ENCODE measurements around the gene DAND5. TPM values are rescaled to one million over a fixed set of nuclear protein-coding genes. Genes with fewer than 3 reads are reported as not detected.

The DAND5 gene
- total and polyA plus RNA-seq, 9 of the 15 experiments (the other 6 are each of a cell fraction or from before 2014, with no cell fraction given): 0.22 to 0.83 (median 0.60) TPM

DNA sequence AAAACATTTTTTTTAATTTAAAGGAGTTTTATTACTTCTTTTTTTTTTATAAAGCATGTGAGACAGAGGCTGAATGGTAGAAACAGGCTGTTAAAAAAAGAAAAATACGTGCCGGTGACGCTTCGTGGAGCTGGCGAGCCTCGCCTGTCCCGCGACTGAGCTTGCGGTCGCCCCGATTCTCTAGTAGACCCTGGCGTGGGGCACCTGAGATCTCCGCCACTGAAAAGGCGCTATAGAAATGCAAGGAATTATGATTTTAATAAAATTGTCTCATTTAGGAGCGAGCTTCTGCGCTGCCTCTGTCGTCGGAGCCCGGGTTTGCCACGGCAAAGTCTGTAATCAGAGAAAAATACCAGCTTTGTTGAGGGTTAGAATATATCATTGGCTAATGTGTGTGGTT lies 44.3 kb downstream of the DAND5 start (continued):
- TF ChIP-seq, protein P1, sequence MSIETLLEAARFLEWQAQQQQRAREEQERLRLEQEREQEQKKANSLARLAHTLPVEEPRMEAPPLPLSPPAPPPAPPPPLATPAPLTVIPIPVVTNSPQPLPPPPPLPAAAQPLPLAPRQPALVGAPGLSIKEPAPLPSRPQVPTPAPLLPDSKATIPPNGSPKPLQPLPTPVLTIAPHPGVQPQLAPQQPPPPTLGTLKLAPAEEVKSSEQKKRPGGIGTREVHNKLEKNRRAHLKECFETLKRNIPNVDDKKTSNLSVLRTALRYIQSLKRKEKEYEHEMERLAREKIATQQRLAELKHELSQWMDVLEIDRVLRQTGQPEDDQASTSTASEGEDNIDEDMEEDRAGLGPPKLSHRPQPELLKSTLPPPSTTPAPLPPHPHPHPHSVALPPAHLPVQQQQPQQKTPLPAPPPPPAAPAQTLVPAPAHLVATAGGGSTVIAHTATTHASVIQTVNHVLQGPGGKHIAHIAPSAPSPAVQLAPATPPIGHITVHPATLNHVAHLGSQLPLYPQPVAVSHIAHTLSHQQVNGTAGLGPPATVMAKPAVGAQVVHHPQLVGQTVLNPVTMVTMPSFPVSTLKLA (conservative IDR thresholded peaks at IDR 0.05): 0 out of 4 replicates have a peak, but pooled peaks of 1 of the 2 experiments have one; percentile 8
- peak; percentile 1; the same call in 1 of the 2 replicates for TF ChIP-seq NR2C1 (IDR thresholded peaks at IDR 0.05)
- no peak for TF ChIP-seq NR2C1 (tag; IDR thresholded peaks at IDR 0.05)
- peak; percentile 48; the same call in 1 of the 2 replicates for TF ChIP-seq FOSL1 (tag; conservative IDR thresholded peaks at IDR 0.05)
- no peak for TF ChIP-seq CBFA2T3 (IDR thresholded peaks at IDR 0.05)
- no peak for TF ChIP-seq FOXA3 (CRISPR knock-in tag; conservative IDR thresholded peaks at IDR 0.05 in 1 of 2, IDR thresholded peaks at IDR 0.05 in 1 of 2)
- TF ChIP-seq, protein P2, sequence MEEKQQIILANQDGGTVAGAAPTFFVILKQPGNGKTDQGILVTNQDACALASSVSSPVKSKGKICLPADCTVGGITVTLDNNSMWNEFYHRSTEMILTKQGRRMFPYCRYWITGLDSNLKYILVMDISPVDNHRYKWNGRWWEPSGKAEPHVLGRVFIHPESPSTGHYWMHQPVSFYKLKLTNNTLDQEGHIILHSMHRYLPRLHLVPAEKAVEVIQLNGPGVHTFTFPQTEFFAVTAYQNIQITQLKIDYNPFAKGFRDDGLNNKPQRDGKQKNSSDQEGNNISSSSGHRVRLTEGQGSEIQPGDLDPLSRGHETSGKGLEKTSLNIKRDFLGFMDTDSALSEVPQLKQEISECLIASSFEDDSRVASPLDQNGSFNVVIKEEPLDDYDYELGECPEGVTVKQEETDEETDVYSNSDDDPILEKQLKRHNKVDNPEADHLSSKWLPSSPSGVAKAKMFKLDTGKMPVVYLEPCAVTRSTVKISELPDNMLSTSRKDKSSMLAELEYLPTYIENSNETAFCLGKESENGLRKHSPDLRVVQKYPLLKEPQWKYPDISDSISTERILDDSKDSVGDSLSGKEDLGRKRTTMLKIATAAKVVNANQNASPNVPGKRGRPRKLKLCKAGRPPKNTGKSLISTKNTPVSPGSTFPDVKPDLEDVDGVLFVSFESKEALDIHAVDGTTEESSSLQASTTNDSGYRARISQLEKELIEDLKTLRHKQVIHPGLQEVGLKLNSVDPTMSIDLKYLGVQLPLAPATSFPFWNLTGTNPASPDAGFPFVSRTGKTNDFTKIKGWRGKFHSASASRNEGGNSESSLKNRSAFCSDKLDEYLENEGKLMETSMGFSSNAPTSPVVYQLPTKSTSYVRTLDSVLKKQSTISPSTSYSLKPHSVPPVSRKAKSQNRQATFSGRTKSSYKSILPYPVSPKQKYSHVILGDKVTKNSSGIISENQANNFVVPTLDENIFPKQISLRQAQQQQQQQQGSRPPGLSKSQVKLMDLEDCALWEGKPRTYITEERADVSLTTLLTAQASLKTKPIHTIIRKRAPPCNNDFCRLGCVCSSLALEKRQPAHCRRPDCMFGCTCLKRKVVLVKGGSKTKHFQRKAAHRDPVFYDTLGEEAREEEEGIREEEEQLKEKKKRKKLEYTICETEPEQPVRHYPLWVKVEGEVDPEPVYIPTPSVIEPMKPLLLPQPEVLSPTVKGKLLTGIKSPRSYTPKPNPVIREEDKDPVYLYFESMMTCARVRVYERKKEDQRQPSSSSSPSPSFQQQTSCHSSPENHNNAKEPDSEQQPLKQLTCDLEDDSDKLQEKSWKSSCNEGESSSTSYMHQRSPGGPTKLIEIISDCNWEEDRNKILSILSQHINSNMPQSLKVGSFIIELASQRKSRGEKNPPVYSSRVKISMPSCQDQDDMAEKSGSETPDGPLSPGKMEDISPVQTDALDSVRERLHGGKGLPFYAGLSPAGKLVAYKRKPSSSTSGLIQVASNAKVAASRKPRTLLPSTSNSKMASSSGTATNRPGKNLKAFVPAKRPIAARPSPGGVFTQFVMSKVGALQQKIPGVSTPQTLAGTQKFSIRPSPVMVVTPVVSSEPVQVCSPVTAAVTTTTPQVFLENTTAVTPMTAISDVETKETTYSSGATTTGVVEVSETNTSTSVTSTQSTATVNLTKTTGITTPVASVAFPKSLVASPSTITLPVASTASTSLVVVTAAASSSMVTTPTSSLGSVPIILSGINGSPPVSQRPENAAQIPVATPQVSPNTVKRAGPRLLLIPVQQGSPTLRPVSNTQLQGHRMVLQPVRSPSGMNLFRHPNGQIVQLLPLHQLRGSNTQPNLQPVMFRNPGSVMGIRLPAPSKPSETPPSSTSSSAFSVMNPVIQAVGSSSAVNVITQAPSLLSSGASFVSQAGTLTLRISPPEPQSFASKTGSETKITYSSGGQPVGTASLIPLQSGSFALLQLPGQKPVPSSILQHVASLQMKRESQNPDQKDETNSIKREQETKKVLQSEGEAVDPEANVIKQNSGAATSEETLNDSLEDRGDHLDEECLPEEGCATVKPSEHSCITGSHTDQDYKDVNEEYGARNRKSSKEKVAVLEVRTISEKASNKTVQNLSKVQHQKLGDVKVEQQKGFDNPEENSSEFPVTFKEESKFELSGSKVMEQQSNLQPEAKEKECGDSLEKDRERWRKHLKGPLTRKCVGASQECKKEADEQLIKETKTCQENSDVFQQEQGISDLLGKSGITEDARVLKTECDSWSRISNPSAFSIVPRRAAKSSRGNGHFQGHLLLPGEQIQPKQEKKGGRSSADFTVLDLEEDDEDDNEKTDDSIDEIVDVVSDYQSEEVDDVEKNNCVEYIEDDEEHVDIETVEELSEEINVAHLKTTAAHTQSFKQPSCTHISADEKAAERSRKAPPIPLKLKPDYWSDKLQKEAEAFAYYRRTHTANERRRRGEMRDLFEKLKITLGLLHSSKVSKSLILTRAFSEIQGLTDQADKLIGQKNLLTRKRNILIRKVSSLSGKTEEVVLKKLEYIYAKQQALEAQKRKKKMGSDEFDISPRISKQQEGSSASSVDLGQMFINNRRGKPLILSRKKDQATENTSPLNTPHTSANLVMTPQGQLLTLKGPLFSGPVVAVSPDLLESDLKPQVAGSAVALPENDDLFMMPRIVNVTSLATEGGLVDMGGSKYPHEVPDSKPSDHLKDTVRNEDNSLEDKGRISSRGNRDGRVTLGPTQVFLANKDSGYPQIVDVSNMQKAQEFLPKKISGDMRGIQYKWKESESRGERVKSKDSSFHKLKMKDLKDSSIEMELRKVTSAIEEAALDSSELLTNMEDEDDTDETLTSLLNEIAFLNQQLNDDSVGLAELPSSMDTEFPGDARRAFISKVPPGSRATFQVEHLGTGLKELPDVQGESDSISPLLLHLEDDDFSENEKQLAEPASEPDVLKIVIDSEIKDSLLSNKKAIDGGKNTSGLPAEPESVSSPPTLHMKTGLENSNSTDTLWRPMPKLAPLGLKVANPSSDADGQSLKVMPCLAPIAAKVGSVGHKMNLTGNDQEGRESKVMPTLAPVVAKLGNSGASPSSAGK (IDR thresholded peaks at IDR 0.05): no peak
- no peak for TF ChIP-seq ZNF175 (CRISPR knock-in tag; IDR thresholded peaks at IDR 0.05; ENCODE audit: low read depth)
- TF ChIP-seq SIX5 (IDR thresholded peaks at IDR 0.05; ENCODE audit: borderline replicate concordance in 1 of 2, insufficient read depth in 1 of 2, low read depth in 1 of 2, low read length in 2 of 2): no peak

Measured in K562 (cell line).